Measurements from ENCODE around the gene CYP8B1. TPM values are rescaled to one million over a fixed set of nuclear protein-coding genes. Genes with fewer than 3 reads are reported as not detected.

The CYP8B1 gene
- total RNA-seq, 1 experiment from 2014 or later = 0.12 TPM

GRCh38 chr3:42867138-42867537 is 8.5 kb downstream of the CYP8B1 start:
- H3K4me1 ChIP-seq (ENCODE audit: control insufficient read depth in 1 of 2, insufficient read depth in 2 of 2, low read length in 2 of 2) = no peaks in the 10 kb centered on the region
- intact Hi-C loops (cut with micrococcal nuclease) = no loop called here
- POLR2A ChIA-PET = no interaction called here

More at GRCh38 chr3:42867138-42867537, 8.5 kb downstream of the CYP8B1 start:
- no TSS peak for BruUV-seq (replicated peaks)
- Histone ChIP-seq H3K36me3 (ENCODE audit: control insufficient read depth in 1 of 2, insufficient read depth in 2 of 2, low read length in 2 of 2) (no peaks in the 10 kb centered on the region), H3K79me2 (ENCODE audit: insufficient read depth, low read length) (no peaks in the 10 kb centered on the region), H3K9me3 (ENCODE audit: control insufficient read depth in 1 of 2, insufficient read depth in 1 of 2, low read depth in 1 of 2, low read length in 2 of 2) (no peaks in the 10 kb centered on the region), H2AFZ (ENCODE audit: low read depth, low read length, poor library complexity, severe bottlenecking) (no peak overlapping the region), H3K27ac (ENCODE audit: low read depth, low read length) (no peak overlapping the region), H3K9ac (ENCODE audit: low read length) (no peak overlapping the region), H3K4me2 (ENCODE audit: low read length) (no peak overlapping the region), H4K20me1 (ENCODE audit: insufficient read depth) (no peaks in the 10 kb centered on the region), H3K4me3 (replicated peaks in 1 of 2; ENCODE audit: low read depth in 1 of 2, low read length in 2 of 2) (no peak overlapping the region), H3K27me3 (ENCODE audit: insufficient read depth, low read length) (no peaks in the 10 kb centered on the region), H3K9me2 (ENCODE audit: insufficient read depth) (no peaks in the 10 kb centered on the region)
- ChIA-PET CTCF (no interaction called here), RAD21 (ENCODE audit: low non-redundant PET in 1 of 2, low total read pairs in 2 of 2, uncharacterized antibody in 2 of 2, unreplicated experiment in 2 of 2) (no interaction called here)
- TF ChIP-seq ZFX (IDR thresholded peaks at IDR 0.05) (no peak), ATF3 (IDR thresholded peaks at IDR 0.05) (no peak), SIN3A (IDR thresholded peaks at IDR 0.05; ENCODE audit: low read depth) (no peak), CEBPB (IDR thresholded peaks at IDR 0.05; ENCODE audit: low read depth) (no peak), REST (IDR thresholded peaks at IDR 0.05; ENCODE audit: low read depth) (no peak)
- ATAC-seq = no peak
- DNase-seq (ENCODE audit: low read depth, low spot score) = no peak

Measured in HCT116 (cell line).